ENCODE results near the gene BCKDHA.

DNA sequence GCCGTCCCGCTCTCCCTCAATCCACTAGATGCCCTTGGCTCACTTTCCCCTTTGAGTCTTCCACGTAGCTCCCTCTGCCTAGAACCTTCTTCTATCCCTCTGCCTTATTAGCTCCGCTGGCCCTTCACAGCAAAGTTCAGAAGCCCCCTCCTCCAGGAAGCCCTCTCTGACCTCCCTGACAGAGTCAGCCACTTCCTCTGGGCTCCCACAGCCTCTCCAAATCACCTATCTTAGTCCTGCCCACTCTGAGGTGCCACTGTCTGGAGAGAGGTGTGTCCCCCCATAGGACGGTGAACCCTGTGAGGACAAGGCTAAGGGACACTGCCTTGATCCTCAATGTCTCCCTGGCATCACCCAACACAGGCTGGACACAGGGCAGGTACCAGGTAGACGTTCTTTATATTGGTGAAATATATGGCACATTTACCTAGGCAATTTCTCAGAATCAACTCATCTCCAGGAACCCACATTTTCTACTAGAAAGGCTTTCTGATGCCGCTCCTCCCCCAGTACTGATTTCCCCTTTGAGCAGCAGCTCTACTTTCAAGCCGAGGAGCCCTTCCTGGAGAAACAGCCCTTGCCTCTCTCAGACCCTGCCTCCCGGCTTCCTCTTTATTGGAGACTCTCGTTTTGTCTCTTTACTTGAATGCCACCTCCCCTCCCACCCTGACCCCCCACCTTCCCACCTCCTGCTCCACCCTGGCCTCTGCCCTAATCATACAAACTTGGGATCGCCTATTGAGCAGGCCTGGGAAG, 40.5 kb upstream of the BCKDHA start:
- TF ChIP-seq POLR2A (IDR thresholded peaks at IDR 0.05) (no peak), POLR2AphosphoS5 (IDR thresholded peaks at IDR 0.05) (no peak)
